Activated CD4-positive, CD25-positive, alpha-beta regulatory T cell treated with anti-CD3 and anti-CD28 coated beads, Interleukin-2, amount 50 U/mL, for 16 hours (primary cell): ENCODE measurements around the gene DNAJC13.

Source experiments
- DNase-seq: peaks from one replicate; pipeline ENCODE4 v3.0.0-alpha.2; 2020; ENCODE audit warnings: low read depth, low spot score

DNAJC13 gene

GRCh38 chr3:132406587-132406986 lies 10.7 kb upstream of the DNAJC13 start:
- DNase-seq = no peak

DNA sequence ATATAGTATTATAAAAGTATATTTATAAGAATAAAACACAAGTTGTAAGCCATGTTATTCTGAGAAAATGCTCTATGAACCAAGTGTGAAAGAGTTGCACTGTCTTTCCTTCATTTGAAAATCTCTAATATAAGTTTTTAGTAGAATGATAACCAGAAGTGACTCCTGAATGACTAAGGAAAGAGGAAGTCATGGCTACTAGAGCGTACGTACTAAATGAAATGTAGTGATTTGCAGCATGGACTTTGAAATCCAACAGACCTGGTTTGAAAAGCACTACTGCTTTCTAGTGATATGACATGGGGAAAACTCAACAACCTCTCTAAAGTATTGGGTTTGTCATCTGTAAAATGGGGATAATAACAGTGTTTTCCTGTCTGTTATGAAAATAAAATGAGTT lies 10.3 kb upstream of the DNAJC13 start:
- DNase-seq = no peak

DNA sequence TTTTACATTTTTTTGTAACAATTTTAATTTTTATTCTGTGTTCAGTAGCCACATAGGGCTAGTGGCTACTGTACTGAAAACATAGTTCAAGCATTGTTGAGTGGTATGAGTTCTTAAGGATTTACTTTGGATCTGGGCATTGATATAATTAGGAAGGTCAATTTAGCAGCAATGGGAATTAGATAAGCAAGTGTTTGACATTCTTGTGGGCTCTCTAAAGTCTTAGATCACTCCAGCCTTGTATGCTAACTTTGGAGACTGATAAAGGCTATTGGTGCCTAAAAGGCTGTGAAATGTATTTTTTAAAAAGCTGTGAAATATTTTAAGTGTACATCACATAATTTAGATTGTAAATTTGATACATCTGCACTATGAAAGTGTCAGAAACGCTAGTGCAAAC lies 2.5 kb upstream of the DNAJC13 start:
- DNase-seq = no peak

DNA sequence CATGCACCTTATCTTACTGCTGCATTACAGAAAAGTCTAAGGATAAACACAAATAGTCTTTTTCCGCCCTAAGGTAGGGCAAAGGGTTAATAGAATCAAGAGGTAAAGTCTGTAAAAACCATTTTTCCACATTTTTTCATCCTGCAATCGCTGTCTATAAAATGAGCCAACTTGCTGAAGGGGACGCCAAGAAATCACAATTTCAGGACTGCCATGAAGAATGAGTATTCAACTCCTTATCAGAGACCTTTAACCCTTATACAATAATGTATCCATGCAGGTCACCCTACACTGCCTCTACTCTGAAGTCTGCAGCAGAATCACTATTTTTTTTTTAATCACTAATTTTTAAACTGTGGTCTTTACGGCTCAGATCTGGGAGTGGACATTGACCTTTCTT lies 1.1 kb upstream of the DNAJC13 start:
- no peak for DNase-seq

GRCh38 chr3:132417695-132418411 lies 551 bp downstream of the DNAJC13 start:
- DNase-seq = no peak

GRCh38 chr3:132418916-132419315 lies 1.6 kb downstream of the DNAJC13 start:
- no peak for DNase-seq

GRCh38 chr3:132421832-132422231 lies 4.5 kb downstream of the DNAJC13 start:
- no peak for DNase-seq

DNA sequence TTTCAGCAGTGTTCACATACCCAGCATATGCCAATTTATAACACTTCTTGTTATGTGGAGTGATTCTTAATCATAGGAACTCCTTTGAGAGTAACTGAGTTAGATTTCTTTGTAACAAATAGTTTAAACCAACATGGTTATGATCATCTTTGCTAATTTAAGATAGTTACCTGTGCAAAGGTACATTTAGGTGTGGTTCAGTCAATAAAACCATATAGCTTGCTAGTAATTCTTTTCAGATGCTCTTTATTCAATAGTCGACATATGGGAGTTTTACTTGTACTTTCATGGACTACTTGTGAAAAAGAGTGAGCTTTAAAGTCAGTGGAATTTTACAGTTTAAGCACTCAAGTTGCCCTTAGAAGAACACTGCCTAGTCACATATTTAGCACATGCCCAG lies 5.2 kb downstream of the DNAJC13 start:
- DNase-seq = no peak

- DNase-seq = no peak
These were observed 15.3 kb downstream of the DNAJC13 start for GRCh38 chr3:132432639-132433038.

DNA sequence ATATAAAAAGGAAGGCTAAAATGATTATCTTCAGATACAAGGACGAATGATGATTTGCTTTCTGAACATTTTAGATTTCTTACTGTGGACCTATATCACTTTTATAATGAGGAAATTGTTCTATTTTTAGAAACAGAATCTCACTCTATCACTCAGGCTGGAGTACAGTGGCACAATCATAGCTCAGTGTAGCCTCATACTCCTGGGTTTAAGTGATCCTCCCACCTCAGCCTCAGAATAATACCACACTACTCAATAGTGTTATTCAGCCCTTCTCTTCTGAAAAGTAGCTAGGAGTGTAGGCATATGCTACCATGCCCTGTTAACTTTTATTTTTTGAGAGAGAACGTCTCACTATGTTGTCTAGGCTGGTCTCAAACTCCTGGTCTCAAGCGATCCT lies 15.8 kb downstream of the DNAJC13 start:
- DNase-seq = no peak

GRCh38 chr3:132435224-132435910 lies 18.1 kb downstream of the DNAJC13 start:
- no peak for DNase-seq

GRCh38 chr3:132435911-132436425 lies 18.7 kb downstream of the DNAJC13 start:
- no peak for DNase-seq

- no peak for DNase-seq
These were observed 26.1 kb downstream of the DNAJC13 start for GRCh38 chr3:132443421-132443820.

- DNase-seq = no peak
These were observed 27.1 kb downstream of the DNAJC13 start for GRCh38 chr3:132444383-132444782.

DNA sequence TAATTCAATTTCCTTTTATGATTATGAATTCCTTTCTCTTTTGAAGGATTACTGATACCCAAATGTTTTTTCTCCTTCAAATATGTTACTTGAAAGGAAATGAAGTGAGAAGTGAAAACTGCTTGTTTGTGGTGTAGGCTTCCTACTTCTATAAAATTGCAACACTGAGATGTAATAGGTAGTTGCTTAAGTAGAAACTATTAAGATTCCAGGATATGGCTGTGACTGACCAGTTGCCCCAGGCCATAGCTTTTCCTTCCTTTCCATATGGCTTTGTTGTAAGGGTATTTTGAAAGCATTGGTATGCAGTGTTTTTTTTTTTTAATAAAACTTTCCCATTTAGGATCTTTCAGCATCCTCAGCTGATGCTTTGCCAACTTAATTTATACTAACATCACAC lies 28.5 kb downstream of the DNAJC13 start:
- no peak for DNase-seq

DNA sequence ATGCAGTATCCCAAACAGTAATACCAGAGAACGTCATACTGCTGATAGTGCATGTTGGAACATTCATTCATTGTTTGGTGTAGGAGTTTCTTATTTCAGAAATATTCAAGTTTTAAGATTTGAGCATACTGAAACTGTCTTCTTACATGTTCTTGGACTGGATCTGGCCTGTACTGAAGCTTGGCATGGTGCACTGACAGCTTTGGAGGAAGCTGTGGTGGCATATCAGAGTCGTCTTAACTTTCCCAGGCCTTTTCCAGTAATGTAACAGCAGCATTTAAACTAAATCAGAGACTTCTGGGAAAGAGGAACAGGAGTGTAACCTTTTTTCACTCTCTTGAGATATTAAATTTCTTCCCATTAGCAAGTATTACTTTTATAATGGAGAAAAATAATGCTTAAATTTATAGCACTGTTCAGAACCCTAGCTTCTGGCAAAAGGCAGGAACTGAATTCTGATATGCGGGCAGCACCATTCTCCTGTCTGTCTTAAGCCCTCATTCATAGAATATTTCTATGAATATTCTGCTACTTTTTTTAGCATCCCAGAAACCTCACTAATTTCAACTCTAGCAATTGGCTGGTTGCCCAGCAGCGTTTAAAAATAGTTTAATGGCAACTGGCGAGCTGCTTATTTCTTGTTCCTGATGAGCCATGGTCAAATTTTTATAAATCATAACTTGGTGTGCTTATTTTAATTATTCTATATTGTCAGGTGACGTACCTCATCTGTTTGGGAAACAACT lies 31.1 kb downstream of the DNAJC13 start:
- no peak for DNase-seq

- DNase-seq = no peak
These were observed 38.8 kb downstream of the DNAJC13 start for GRCh38 chr3:132456136-132456535.

- DNase-seq = no peak
These were observed 39.3 kb downstream of the DNAJC13 start for GRCh38 chr3:132456571-132456970.

DNA sequence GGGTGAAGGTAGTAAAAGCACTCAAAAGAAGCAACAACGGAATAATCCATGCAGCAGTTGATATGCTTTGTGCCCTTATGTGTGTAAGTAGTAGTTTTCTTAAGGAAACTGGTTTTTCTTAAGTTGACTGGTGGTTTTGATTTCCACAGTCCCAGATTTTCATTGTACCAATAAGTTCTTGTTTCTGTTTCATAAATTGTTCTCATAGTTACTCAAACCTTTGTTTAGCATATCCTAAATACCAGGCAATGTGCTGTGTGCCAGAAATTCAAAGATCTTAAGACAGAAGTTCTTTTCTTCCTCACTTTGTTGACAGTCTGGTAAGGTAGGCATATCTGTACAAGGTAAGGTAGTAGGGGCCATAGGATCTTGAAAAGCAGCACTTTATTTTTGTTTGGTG lies 40.0 kb downstream of the DNAJC13 start:
- DNase-seq = no peak

GRCh38 chr3:132459551-132459950 lies 42.2 kb downstream of the DNAJC13 start:
- no peak for DNase-seq

DNA sequence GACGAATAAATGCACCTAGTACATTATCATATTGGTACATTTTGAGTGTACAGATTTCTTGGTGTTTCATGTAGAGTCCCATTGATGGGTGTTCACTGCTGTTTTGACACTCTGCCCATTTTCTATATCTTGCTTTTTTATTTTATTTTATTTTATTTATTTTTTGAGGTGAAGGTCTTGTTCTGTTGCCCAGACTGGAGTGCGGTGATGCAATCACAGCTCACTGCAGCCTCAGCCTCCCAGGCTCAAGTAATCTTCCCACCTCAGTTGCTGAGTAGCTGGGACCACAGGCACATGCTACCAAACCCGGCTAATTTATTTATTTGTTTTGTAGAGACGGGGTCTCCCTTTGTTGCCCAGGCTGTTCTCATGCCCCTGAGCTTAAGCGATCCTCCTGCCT lies 44.2 kb downstream of the DNAJC13 start:
- no peak for DNase-seq

DNA sequence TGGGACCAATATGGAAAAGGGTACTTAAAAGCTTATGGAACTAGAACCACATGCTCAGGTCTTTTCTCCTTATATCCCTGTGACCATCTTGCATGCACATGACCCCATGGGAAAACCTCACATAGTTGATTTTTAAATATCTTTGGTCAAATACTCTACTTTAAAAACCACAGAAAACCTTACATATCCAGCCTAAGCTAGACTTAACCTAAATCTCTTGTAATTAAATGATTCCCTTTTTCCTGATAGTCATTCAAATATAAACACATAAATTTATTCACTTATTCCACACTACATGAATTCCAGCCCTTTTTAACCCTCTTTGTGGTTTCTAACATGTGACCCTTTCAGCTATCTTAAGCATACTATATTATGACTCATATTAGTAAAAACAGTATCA lies 46.8 kb downstream of the DNAJC13 start:
- no peak for DNase-seq

DNA sequence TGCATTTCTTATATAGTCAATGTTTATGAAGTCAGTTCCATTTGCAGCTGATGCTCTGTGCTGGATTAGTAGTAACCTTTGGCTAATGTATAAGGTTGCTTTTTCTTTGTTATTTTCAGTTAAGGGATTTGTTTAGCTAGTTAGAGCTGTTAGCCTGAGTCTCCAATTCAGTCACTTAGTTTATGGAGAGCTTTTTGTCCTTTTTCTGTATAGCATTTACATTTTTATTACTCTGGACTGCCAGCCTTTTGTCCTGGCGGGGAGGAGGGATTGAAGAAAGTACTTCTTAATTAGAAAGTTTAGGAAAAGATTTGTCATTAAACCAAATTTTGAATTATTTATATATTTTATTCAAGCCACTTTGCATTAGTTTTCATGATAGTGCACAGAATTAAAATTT lies 52.0 kb downstream of the DNAJC13 start:
- no peak for DNase-seq
